GM21528 (cell line): ENCODE data around the gene KPNA3.
"Not testable (repeated sequence)": the region's sequence is repeated elsewhere in the genome, so short reads cannot be mapped to it uniquely, and the experiment has no call there.

Source experiments
- ATAC-seq: cut with Tn5 transposase; IDR thresholded peaks from one replicate; pipeline ENCODE4 v1.9.1; 2021; ENCODE audit warnings: mild to moderate bottlenecking, moderate library complexity; ENCODE audit not compliant: unreplicated experiment, low FRiP score

KPNA3 gene

DNA sequence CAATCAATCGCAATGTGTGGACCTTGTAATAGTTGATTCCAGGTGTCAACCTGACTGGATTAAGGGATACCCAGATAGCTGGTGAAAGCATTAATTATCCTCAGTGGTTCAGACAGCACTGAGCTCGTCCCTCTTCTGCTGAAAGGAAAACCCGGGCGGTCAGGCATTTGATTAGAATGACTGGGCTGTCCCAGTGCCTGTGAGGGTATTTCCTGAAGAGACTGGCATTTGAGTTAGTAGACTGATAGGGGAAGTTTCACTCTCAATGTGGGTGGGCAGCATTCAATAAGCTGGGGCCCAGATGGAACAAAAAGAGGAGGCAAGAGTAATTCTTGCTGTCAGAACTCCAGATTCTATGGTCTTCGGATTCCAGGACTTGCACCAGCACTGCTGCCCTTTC is 31.9 kb downstream of the KPNA3 start:
- ATAC-seq = no peak

- ATAC-seq = no peak
Observed at GRCh38 chr13:49759503-49759902, 33.0 kb downstream of the KPNA3 start.

- no peak for ATAC-seq
Observed at GRCh38 chr13:49756263-49756662, 36.2 kb downstream of the KPNA3 start.

DNA sequence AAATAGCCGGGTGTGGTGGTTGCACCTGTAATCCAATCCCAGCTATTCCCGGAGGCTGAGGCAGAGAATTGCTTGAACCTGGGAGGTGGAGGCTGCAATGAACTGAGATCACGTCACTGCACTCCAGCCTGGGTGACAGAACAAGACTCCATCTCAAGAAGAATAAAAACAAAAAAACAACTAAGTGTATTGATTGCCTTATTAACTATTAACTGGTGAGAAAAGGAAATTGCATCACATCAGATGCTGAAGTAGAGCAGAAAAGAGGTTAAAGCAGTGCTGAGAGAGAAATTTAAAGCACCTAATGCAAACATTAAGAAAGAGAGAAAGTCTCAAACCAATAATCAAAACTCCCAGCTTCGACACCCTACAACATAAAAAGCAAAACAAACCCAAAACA is 38.3 kb downstream of the KPNA3 start:
- ATAC-seq = no peak

DNA sequence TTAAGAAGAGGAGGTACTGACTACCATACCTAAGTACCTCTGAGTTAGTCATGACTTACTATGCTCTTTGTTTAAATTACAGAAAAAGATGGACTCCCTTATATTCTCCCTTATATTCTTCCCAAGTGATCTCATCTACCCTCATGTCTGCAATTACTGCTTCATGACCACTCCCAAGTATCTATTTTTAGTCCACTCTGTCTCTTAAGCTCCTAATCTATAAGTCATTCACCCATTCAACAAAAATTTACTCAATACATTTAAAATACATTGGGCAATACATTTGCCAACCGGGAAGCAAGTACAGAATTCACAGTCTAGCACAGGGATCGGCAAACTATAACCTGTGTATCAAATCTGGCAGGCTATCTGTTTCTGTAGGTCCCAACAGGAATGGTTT is 42.6 kb downstream of the KPNA3 start:
- ATAC-seq = no peak

DNA sequence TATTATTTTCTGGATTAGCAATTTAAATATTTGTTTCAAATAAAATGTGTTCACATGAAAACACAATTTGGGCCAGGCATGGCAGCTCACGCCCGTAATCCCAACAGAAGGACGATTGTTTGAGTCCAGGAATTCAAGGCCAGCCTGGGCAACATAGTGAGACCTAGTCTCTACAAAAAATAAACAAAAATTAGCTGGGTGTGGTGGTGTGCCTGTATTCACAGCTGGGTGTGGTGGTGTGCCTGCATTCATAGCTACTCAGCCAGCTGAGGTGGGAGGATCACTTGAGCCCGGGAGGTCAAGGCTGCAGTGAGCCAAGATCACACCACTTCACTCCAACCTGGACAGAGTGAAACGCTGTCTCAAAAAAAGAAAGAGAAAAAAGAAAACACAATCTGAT is 46.4 kb downstream of the KPNA3 start:
- no peak for ATAC-seq

GRCh38 chr13:49740870-49741269 is 51.6 kb downstream of the KPNA3 start:
- ATAC-seq = no peak

DNA sequence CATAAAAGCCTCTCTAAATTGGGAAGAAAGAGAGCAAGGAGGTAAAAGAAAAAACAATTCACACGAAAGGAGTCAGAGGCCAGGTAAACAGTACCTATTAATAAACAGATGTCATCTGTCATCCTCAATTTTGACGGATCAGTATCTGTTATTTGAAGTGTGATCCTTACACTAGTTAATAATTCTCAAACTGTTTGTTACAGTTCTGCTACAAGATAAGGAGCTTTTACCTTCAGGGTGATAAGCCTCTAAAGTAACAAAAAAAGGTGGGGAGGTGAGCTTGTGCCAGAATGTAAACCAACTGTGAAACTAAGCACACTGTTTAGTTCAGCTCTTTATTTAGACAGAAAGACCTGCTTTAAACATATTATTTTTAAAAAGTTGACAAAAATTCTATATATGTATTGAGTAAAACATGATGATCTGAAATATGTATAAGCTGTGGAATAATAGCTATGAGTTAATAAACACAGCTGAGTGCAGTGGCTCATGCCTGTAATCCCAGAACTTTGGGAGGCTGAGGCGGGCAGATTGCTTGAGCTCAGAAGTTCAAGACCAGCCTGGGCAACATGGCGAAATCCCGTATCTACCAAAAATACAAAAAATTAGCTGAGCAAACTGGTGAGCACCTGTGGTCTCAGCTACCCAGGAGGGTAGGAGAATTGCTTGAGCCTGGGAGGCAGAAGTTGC is 52.8 kb downstream of the KPNA3 start:
- ATAC-seq = no peak

DNA sequence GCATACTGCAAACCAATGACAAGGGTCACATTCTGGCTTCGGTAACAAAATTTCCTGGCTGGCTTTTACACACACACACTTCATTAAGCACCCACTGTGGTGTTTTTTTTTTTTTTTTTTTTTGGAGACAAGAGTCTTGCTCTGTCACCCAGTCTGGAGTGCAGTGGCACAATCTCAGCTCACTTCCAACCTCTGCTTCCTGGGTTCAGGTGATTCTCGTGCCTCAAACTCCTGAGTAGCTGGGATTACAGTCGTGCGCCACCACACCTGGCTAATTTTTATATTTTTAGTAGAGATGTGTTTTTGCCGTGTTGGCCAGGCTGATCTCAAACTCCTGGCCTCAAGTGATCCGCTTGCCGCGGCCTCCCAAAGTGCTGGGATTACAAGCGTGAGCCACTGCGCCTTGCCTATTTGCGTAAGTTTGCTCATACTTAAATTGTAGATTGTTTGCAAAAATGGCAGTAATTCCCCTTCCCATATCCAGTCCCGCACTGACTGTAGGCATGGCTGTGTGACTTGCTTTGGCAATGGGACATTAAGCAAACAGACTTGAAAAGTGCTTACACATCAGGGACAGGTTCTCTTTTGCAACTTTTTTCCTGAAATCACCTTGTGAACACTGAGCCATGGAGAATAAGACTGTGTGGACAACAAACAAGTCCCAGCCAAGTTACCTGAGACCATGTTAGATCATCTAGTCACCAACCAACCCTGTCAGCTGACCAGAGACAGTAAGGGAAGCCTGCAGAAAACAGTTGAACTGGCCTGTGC is 59.1 kb downstream of the KPNA3 start:
- no peak for ATAC-seq

GRCh38 chr13:49731766-49732165 is 60.7 kb downstream of the KPNA3 start:
- ATAC-seq = no peak

GRCh38 chr13:49716615-49717014 is 75.9 kb downstream of the KPNA3 start:
- ATAC-seq = no peak

GRCh38 chr13:49714757-49715156 is 77.7 kb downstream of the KPNA3 start:
- no peak for ATAC-seq

DNA sequence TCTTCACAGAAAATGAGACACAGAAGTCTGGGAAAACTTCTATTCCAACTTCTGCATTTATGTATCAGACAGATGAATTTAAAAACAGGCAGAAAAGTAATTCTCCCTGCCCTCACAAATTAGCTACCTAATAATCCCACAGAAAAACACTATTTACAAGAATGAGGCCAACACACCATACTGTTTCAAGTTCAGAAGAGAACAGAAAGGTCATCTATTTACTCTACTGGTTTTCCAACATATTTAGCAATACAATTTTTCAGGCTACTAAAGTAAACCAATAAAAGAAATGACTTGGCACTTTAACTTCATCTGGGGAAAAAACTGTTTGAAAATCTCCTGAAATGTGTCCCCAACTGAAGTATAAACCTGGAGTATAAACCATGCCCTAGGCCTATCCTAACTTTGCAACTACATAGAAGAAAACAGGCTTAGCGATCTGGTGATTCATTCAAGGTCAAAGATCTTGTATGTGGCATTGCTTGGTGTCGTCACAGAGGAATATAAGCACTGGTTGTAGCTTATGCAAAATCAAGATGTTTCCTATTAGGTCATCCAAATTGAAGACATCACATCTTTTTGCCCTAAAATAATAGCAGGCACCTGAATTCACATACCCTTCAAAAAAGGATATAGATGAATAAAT is 81.1 kb downstream of the KPNA3 start:
- ATAC-seq = no peak

DNA sequence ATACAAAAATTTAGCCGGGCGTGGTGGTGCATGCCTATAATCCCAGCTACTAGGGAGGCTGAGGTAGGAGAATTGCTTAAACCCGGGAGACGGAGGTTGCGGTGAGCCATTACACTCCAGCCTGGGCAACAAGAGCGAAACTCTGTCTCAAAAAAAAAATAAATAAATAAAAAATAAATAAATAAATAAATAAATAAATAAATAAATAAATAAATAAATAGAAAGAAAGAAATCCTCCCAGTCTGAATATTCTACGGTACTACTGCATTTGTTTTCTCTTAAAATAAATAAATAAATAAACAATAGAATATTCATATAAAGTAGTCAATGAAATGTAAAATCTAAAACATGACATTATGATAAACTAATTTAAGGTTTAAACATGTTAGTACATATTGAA is 88.2 kb downstream of the KPNA3 start:
- not testable (repeated sequence) for ATAC-seq

- ATAC-seq = no peak
Observed at GRCh38 chr13:49701491-49701890, 91.0 kb downstream of the KPNA3 start.

GRCh38 chr13:49697468-49697867 is 95.0 kb downstream of the KPNA3 start:
- ATAC-seq = no peak

- ATAC-seq = no peak
Observed at GRCh38 chr13:49694446-49694845, 98.0 kb downstream of the KPNA3 start.

DNA sequence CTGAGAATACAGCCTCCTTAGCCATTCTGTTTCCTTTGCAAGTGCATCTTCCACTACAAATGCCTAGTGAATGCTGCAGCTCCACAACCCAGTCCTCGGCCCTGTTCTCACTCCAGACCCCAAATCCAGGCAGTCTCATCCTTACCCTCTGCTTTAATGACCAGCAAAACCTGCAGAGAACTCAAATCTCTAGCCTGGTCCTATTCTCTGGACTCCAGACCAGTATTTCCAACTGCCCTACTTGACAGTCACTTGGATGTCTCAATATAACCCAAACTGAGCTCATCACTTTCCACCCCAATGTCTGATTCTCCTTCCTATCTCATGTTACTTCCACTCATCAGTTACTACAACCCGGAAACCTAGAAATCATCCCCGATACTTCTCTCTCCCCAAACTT is 98.6 kb downstream of the KPNA3 start:
- ATAC-seq = no peak

GRCh38 chr13:49693191-49693733 is 99.2 kb downstream of the KPNA3 start:
- no peak for ATAC-seq

- ATAC-seq = peak; percentile 98
Observed at GRCh38 chr13:49690995-49691784, 101.3 kb downstream of the KPNA3 start, which contains the start of gene EBPL. Gene EBPL, minus strand, starts transcription at chr13:49691486. Its CDS starts 62 bp downstream, at chr13:49691424.
